CD14-positive monocyte (primary cell): ENCODE data around the gene STAT4. TPM values are rescaled to one million over a fixed set of nuclear protein-coding genes. Genes with fewer than 3 reads are reported as not detected.

ENCODE experiments used
- DNase-seq, 3 donors: peaks; one replicate each; pipeline ENCODE4 v3.0.0-alpha.2; 2011 to 2022
- H2AFZ ChIP-seq: 2 replicates; pipeline ENCODE4 v1.6.0; 2012; ENCODE audit warnings: mild to moderate bottlenecking, low read depth, low read length, inconsistent platforms; ENCODE audit not compliant: insufficient read depth, poor library complexity, severe bottlenecking
- H3K27ac ChIP-seq, 2 donors: 1 replicate in 1 of 2; 2 replicates in 1 of 2; pipeline ENCODE4 v1.5.1; 2012 to 2013; ENCODE audit warnings: low read length in 2 of 2, control low read depth in 1 of 2, inconsistent platforms in 1 of 2, low read depth in 1 of 2, mild to moderate bottlenecking in 1 of 2
- H3K27me3 ChIP-seq, 2 donors: one replicate each; pipeline versions ENCODE4 v1.6.0 to v1.6.1; 2011 to 2013; ENCODE audit warnings: low read length in 2 of 2; ENCODE audit not compliant: control insufficient read depth in 2 of 2, insufficient read depth in 2 of 2
- H3K36me3 ChIP-seq, 2 donors: replicated peaks in 1 of 2; 1 replicate in 1 of 2; 2 replicates in 1 of 2; pipeline versions ENCODE4 v1.5.1 to v1.6.1; 2012 to 2013; ENCODE audit warnings: low read length in 2 of 2, control low read depth in 1 of 2, inconsistent platforms in 1 of 2, mild to moderate bottlenecking in 1 of 2; ENCODE audit not compliant: insufficient read depth in 2 of 2, control insufficient read depth in 1 of 2
- H3K4me1 ChIP-seq, 2 donors: 1 replicate in 1 of 2; 2 replicates in 1 of 2; pipeline versions ENCODE4 v1.5.1 to v1.6.1; 2012 to 2013; ENCODE audit warnings: low read length in 2 of 2, control low read depth in 1 of 2, inconsistent platforms in 1 of 2, mild to moderate bottlenecking in 1 of 2, moderate library complexity in 1 of 2; ENCODE audit not compliant: insufficient read depth in 2 of 2, control insufficient read depth in 1 of 2
- H3K4me2 ChIP-seq: replicated peaks from 2 replicates; pipeline ENCODE3; 2012; ENCODE audit warnings: low read length, moderate library complexity, mild to moderate bottlenecking; ENCODE audit not compliant: poor library complexity, severe bottlenecking; ENCODE audit errors: extremely low read depth
- H3K4me3 ChIP-seq, 3 experiments: fragments of 200-600 bp in 1 of 3; sonication (generic) in 1 of 3; replicated peaks in 1 of 3; 1 replicate in 2 of 3; 2 replicates in 1 of 3; pipeline ENCODE4 v1.5.1; 2011 to 2013; ENCODE audit warnings: low read length in 3 of 3, mild to moderate bottlenecking in 3 of 3, control low read depth in 2 of 3, low read depth in 2 of 3, inconsistent platforms in 1 of 3, moderate library complexity in 1 of 3
- H3K79me2 ChIP-seq: 2 replicates; pipeline ENCODE4 v1.6.0; 2012; ENCODE audit warnings: mild to moderate bottlenecking, control low read depth, inconsistent platforms, low read length, moderate library complexity; ENCODE audit not compliant: insufficient read depth
- H3K9ac ChIP-seq: 2 replicates; pipeline ENCODE4 v1.6.0; 2017; ENCODE audit warnings: low read length, mild to moderate bottlenecking; ENCODE audit not compliant: insufficient read depth, poor library complexity, severe bottlenecking
- H3K9me3 ChIP-seq, 2 donors: replicated peaks in 1 of 2; 1 replicate in 1 of 2; 2 replicates in 1 of 2; pipeline versions ENCODE4 v1.5.1 to v1.6.1; 2012 to 2013; ENCODE audit warnings: low read length in 2 of 2, control low read depth in 1 of 2; ENCODE audit not compliant: control insufficient read depth in 1 of 2, insufficient read depth in 1 of 2
- H4K20me1 ChIP-seq: 2 replicates; pipeline ENCODE4 v1.6.0; 2012; ENCODE audit warnings: mild to moderate bottlenecking, low read length, control low read depth, moderate library complexity; ENCODE audit not compliant: insufficient read depth
- H3K27ac Mint-ChIP-seq, 7 donors: one replicate each; pipeline ENCODE4 v1.8.0; 2020; ENCODE audit warnings: mild to moderate bottlenecking in 7 of 7, mixed read lengths in 7 of 7, moderate library complexity in 6 of 7, inconsistent platforms in 2 of 7
- H3K27me3 Mint-ChIP-seq, 3 donors: one replicate each; pipeline ENCODE4 v1.8.0; 2021 to 2022; ENCODE audit warnings: low read depth in 3 of 3, mild to moderate bottlenecking in 3 of 3, mixed read lengths in 3 of 3, moderate library complexity in 3 of 3, inconsistent platforms in 1 of 3
- H3K36me3 Mint-ChIP-seq, 2 donors: one replicate each; pipeline ENCODE4 v1.8.0; 2020; ENCODE audit warnings: mixed read lengths in 2 of 2, inconsistent platforms in 1 of 2, mild to moderate bottlenecking in 1 of 2
- H3K4me1 Mint-ChIP-seq: one replicate; pipeline ENCODE4 v1.8.0; 2020; ENCODE audit warnings: mild to moderate bottlenecking, mixed read lengths
- H3K4me3 Mint-ChIP-seq, 2 donors: one replicate each; pipeline ENCODE4 v1.8.0; 2020; ENCODE audit warnings: mild to moderate bottlenecking in 2 of 2, mixed read lengths in 2 of 2, moderate library complexity in 1 of 2
- H3K9me3 Mint-ChIP-seq, 7 donors: one replicate each; pipeline ENCODE4 v1.8.0; 2020 to 2022; ENCODE audit warnings: mixed read lengths in 7 of 7, mild to moderate bottlenecking in 6 of 7, moderate library complexity in 6 of 7, inconsistent platforms in 2 of 7
- WGBS: methylation state at CpG from one replicate; pipeline ENCODE4 v1.1.5; 2013; ENCODE audit warnings: missing lambda C conversion rate; ENCODE audit not compliant: insufficient coverage; 5-methylcytosine and 5-hydroxymethylcytosine counted together
- intact Hi-C, 2 donors: fragments of 100-400 bp; cut with micrococcal nuclease; formaldehyde crosslinking; loops; one replicate each; pipeline versions ENCODE4 v1.15.0 to v1.15.1; 2023
- polyA plus RNA-seq, 3 donors: library from polyadenylated mRNA; depleted of rRNA in 1 of 3; unstranded in 2 of 3; stranded (reverse) in 1 of 3; fragments of 300-500 nt in 2 of 3; fragments of >200 nt in 1 of 3; fragmentation: Illumina TruSeq in 2 of 3; gene quantifications; 1 replicate in 2 of 3; 2 replicates in 1 of 3; pipeline ENCODE4 v1.2.3, GENCODE V29; 2012 to 2021
- TF ChIP-seq, protein P1 (sequence below): fragments of 200-600 bp; IDR thresholded peaks from one replicate; pipeline ENCODE4 v1.8.0; 2022; ENCODE audit warnings: antibody characterized with exemption, mild to moderate bottlenecking

The STAT4 gene
- polyA plus RNA-seq, 3 donors: 0.31 to 0.52 (median 0.31) TPM

DNA sequence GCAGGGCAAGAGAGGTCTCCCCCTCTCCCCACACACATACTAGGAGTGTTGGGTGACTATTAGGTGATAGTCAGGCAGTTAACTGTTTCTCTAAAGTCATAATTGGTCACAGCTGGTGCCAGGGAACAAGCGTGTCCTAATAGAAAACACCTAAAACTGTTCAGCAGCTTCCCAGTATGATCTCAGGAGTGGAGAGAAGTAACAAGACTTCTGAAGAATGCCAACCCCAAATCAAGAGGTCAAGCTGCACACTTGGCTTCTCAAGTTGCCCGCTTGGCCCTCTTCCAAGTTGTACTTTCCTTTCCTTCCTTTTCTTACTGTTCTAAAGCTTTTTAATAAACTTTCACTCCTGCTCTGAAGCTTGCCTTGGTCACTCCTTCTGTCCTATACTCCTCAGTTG is 114.4 kb downstream of the STAT4 start:
- H3K9me3 Mint-ChIP-seq: no peaks in the 10 kb centered on the region
- no peak overlapping the region for H3K4me2 ChIP-seq
- H3K79me2 ChIP-seq: no peaks in the 10 kb centered on the region
- no peaks in the 10 kb centered on the region for H3K9me3 ChIP-seq
- H3K36me3 Mint-ChIP-seq: no peaks in the 10 kb centered on the region
- H3K4me3 Mint-ChIP-seq: no peak overlapping the region
- H3K4me1 ChIP-seq: peaks cover 29 to 36% of the 10 kb centered on the region in 2 donors
- intact Hi-C loops: no loop called here
- H3K27ac Mint-ChIP-seq: no peak overlapping the region
- H3K27me3 Mint-ChIP-seq: peaks cover 0 to 1% (median 0%) of the 10 kb centered on the region in 3 donors
- no peak overlapping the region for H3K4me3 ChIP-seq
- no peak overlapping the region for H3K27ac ChIP-seq
- H2AFZ ChIP-seq: no peak overlapping the region
- WGBS: 100% methylated on average over 1 of the region's 2 CpGs
- TF ChIP-seq, protein P1, sequence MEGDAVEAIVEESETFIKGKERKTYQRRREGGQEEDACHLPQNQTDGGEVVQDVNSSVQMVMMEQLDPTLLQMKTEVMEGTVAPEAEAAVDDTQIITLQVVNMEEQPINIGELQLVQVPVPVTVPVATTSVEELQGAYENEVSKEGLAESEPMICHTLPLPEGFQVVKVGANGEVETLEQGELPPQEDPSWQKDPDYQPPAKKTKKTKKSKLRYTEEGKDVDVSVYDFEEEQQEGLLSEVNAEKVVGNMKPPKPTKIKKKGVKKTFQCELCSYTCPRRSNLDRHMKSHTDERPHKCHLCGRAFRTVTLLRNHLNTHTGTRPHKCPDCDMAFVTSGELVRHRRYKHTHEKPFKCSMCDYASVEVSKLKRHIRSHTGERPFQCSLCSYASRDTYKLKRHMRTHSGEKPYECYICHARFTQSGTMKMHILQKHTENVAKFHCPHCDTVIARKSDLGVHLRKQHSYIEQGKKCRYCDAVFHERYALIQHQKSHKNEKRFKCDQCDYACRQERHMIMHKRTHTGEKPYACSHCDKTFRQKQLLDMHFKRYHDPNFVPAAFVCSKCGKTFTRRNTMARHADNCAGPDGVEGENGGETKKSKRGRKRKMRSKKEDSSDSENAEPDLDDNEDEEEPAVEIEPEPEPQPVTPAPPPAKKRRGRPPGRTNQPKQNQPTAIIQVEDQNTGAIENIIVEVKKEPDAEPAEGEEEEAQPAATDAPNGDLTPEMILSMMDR: no peak
- H3K9ac ChIP-seq: no peak overlapping the region
- no peaks in the 10 kb centered on the region for H3K36me3 ChIP-seq
- no peaks in the 10 kb centered on the region for H3K27me3 ChIP-seq
- H3K4me1 Mint-ChIP-seq: peaks cover 41% of the 10 kb centered on the region
- no peaks in the 10 kb centered on the region for H4K20me1 ChIP-seq
- DNase-seq: no peak

DNA sequence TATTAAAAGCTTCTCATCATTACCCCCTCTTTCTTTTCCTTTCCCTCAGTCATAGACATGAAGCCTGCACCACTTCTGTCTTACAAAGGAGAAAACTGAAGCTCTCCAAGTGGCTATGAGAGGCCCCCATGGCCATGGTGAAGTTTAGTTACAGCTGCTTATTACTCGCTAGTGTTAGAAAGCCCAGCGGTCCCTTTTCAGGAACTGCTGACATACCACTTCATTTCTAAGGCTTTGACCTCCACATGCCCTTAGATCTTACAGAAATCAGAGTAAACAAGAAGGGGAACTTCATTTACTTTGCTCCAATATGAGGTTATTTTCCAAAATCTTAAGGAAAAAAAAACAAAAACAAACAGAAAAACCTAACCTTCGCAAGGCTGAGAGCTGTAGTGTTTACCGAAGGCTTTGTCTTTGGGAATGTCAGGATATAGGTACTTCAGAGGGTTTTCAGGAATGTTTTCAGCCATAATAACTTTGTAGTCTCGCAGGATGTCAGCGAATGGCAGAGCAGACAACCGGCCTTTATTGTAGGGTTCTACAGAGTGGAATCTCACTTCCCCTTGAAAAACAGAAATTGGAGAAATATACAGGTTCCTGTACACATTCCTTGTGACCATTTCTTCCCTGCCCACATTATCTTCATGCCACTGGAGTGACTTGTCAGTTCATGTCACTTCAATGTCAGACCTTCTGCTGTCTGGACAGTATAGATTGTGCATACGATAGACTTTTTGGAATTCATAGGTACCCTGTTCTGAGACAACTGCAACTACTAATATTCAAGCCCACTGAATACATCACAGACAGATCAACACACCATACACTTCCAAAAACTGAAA is 118.0 kb downstream of the STAT4 start:
- peaks cover 31 to 46% of the 10 kb centered on the region in 2 donors for H3K4me1 ChIP-seq
- H3K79me2 ChIP-seq: no peaks in the 10 kb centered on the region
- no peaks in the 10 kb centered on the region for H3K9me3 ChIP-seq
- 27% methylated on average over 2 of the region's 8 CpGs for WGBS
- Mint-ChIP-seq H3K4me1 (peaks cover 56% of the 10 kb centered on the region), H3K9me3 (no peaks in the 10 kb centered on the region), H3K36me3 (no peaks in the 10 kb centered on the region), H3K4me3 (peak overlapping the region in 1 of 2 donors; percentile 63), H3K27ac (peak overlapping the region; percentile 70 to 87 (median 77)), H3K27me3 (no peaks in the 10 kb centered on the region)
- intact Hi-C loops: no loop called here
- no peak overlapping the region for H2AFZ ChIP-seq
- H3K27ac ChIP-seq: peak overlapping the region in 1 of 2 donors; percentile 59
- H3K9ac ChIP-seq: no peak overlapping the region
- H4K20me1 ChIP-seq: no peaks in the 10 kb centered on the region
- no peaks in the 10 kb centered on the region for H3K27me3 ChIP-seq
- DNase-seq: peak in 2 of 3 donors; percentile 59 to 60
- peak overlapping the region; percentile 28 for H3K4me2 ChIP-seq
- peak overlapping the region in 1 of 3 experiments; percentile 14 for H3K4me3 ChIP-seq
- TF ChIP-seq, protein P1: no peak
- H3K36me3 ChIP-seq: no peaks in the 10 kb centered on the region
